GM12878 (cell line): Measurements from ENCODE around the gene SLC47A2. TPM values are rescaled to one million over a fixed set of nuclear protein-coding genes. Genes with fewer than 3 reads are reported as not detected.

Experiments used
- ATAC-seq: fragments of 200-7000 bp; cut with Tn5 transposase; 3 replicates; pipeline ENCODE4 v1.9.1; 2020; ENCODE audit warnings: mild to moderate bottlenecking, moderate library complexity
- BruUV-seq: library from RNA; stranded (reverse); fragments of 400-500 nt; replicated peaks from 2 replicates; lab custom pipeline; 2021; lab: Mats Ljungman, UMichigan
- CTCF ChIA-PET: fragments of 300-600 bp; sonication (Branson Sonifier 250); formaldehyde crosslinking; extraction: SDS; loops from one replicate; lab custom pipeline; 2021; ENCODE audit warnings: inconsistent platforms; lab: Yijun Ruan, JAX
- POLR2A ChIA-PET: fragments of 350-600 bp; formaldehyde crosslinking; extraction: SDS; loops from one replicate; lab custom pipeline; 2021; ENCODE audit warnings: inconsistent platforms; lab: Charles Lee
- RAD21 ChIA-PET: fragments of 300-600 bp; sonication (Branson Sonifier 250); formaldehyde crosslinking; loops from one replicate; lab custom pipeline; 2023; ENCODE audit warnings: antibody characterized with exemption; ENCODE audit not compliant: unreplicated experiment; lab: Charles Lee
- SMC1A ChIA-PET: fragments of 300-600 bp; sonication (Branson Sonifier 250); formaldehyde crosslinking; loops from one replicate; lab custom pipeline; 2023; ENCODE audit not compliant: unreplicated experiment, uncharacterized antibody; lab: Charles Lee
- DNase-seq: peaks from one replicate; pipeline ENCODE4 v3.0.0-alpha.2; 2011; ENCODE audit warnings: low read depth, low spot score
- FAIRE-seq: peaks from 3 replicates; lab custom pipeline; 2011; peaks lifted over from hg19 to GRCh38; lab: Jason Lieb, UNC
- H2AFZ ChIP-seq: 2 replicates; pipeline ENCODE4 v1.6.0; 2011; ENCODE audit warnings: low read depth, low read length, control low read depth; ENCODE audit not compliant: control insufficient read depth
- H3K27ac ChIP-seq: 2 replicates; pipeline ENCODE4 v1.5.1; 2011; ENCODE audit warnings: control low read depth; ENCODE audit not compliant: control insufficient read depth, insufficient read depth
- H3K27me3 ChIP-seq, 2 experiments: replicated peaks in 1 of 2; 2 replicates each; pipeline versions ENCODE4 v1.6.0 to v1.6.1; 2011; ENCODE audit warnings: low read length in 1 of 2; ENCODE audit not compliant: control insufficient read depth in 2 of 2, insufficient read depth in 2 of 2
- H3K36me3 ChIP-seq, 2 experiments: 2 replicates each; pipeline ENCODE4 v1.5.1; 2011; ENCODE audit warnings: low read length in 1 of 2; ENCODE audit not compliant: control insufficient read depth in 2 of 2, insufficient read depth in 2 of 2
- H3K4me1 ChIP-seq: 2 replicates; pipeline ENCODE4 v1.6.1; 2011; ENCODE audit warnings: mild to moderate bottlenecking, low read length, moderate library complexity, mixed read lengths; ENCODE audit not compliant: control insufficient read depth, insufficient read depth
- H3K4me2 ChIP-seq: 2 replicates; pipeline ENCODE4 v1.6.0; 2011; ENCODE audit warnings: control low read depth; ENCODE audit not compliant: control insufficient read depth, insufficient read depth
- H3K4me3 ChIP-seq: fragments of 200-600 bp; sonication (generic); 2 replicates; pipeline ENCODE4 v1.5.1; 2016
- H3K79me2 ChIP-seq: 2 replicates; pipeline ENCODE4 v1.6.0; 2011; ENCODE audit warnings: low read length; ENCODE audit not compliant: control insufficient read depth, insufficient read depth
- H3K9ac ChIP-seq: 2 replicates; pipeline ENCODE4 v1.8.0; 2011; ENCODE audit warnings: low read length, control low read depth, mixed read lengths; ENCODE audit not compliant: control insufficient read depth, insufficient read depth
- H3K9me3 ChIP-seq: replicated peaks from 3 replicates; pipeline ENCODE4 v1.5.1; 2011; ENCODE audit warnings: mild to moderate bottlenecking, low read length; ENCODE audit not compliant: control insufficient read depth, insufficient read depth
- H4K20me1 ChIP-seq: 2 replicates; pipeline ENCODE4 v1.6.0; 2011; ENCODE audit not compliant: control insufficient read depth, insufficient read depth
- EED ChIP-seq: sonication (generic); IDR thresholded peaks from 2 replicates; pipeline ENCODE4 v1.6.1; 2016; ENCODE audit warnings: antibody characterized with exemption, low read depth
- EGR1 ChIP-seq, 2 experiments: IDR thresholded peaks; 1 replicate in 1 of 2; 2 replicates in 1 of 2; pipeline ENCODE4 v1.6.1; 2011 to 2012; ENCODE audit warnings: low read depth in 2 of 2, low read length in 2 of 2, borderline replicate concordance in 1 of 2, mild to moderate bottlenecking in 1 of 2, moderate library complexity in 1 of 2
- EZH2 ChIP-seq: IDR thresholded peaks from 2 replicates; pipeline ENCODE4 v1.6.1; 2012; ENCODE audit warnings: low read depth, mild to moderate bottlenecking, control low read depth, inconsistent platforms, low read length, borderline replicate concordance; ENCODE audit not compliant: control insufficient read depth
- GABPA ChIP-seq: IDR thresholded peaks from 2 replicates; pipeline ENCODE4 v1.6.1; 2014; ENCODE audit warnings: antibody characterized with exemption, low read depth, mild to moderate bottlenecking, inconsistent platforms
- HDAC6 ChIP-seq: fragments of 200-600 bp; sonication (generic); IDR thresholded peaks from one replicate; pipeline ENCODE4 v1.8.0; 2017; ENCODE audit warnings: antibody characterized with exemption; ENCODE audit not compliant: unreplicated experiment
- LARP7 ChIP-seq: fragments of 450-650 bp; IDR thresholded peaks from 2 replicates; pipeline ENCODE4 v1.6.1; 2017; ENCODE audit warnings: mild to moderate bottlenecking
- MTA3 ChIP-seq: IDR thresholded peaks from 2 replicates; pipeline ENCODE4 v1.6.1; 2012; ENCODE audit warnings: low read length, inconsistent platforms, borderline replicate concordance
- MXI1 ChIP-seq: fragments of 150-350 bp; IDR thresholded peaks from 2 replicates; pipeline ENCODE4 v1.6.1; 2011; ENCODE audit warnings: low read depth, mild to moderate bottlenecking, inconsistent platforms, low read length, improper control_type of control experiment
- PAX5 ChIP-seq: IDR thresholded peaks from 2 replicates; pipeline ENCODE4 v1.6.1; 2011; ENCODE audit warnings: low read depth, low read length, borderline replicate concordance
- POLR2AphosphoS2 ChIP-seq: IDR thresholded peaks from 2 replicates; pipeline ENCODE4 v1.6.1; 2011; ENCODE audit warnings: low read depth, mild to moderate bottlenecking, low read length, improper control_type of control experiment, moderate library complexity
- POLR2AphosphoS5 ChIP-seq: IDR thresholded peaks from 2 replicates; pipeline ENCODE4 v1.6.1; 2011; ENCODE audit warnings: mild to moderate bottlenecking, low read length, inconsistent platforms
- RCOR1 ChIP-seq: conservative IDR thresholded peaks from 2 replicates; pipeline ENCODE4 v1.6.1; 2012; ENCODE audit warnings: low read depth, low read length, improper control_type of control experiment
- TCF3 ChIP-seq: IDR thresholded peaks from 2 replicates; pipeline ENCODE4 v1.6.1; 2012; ENCODE audit warnings: low read depth, mild to moderate bottlenecking, low read length, borderline replicate concordance; ENCODE audit not compliant: insufficient read depth
- WGBS: methylation state at CpG from one replicate; pipeline ENCODE4 v1.1.6; 2016; ENCODE audit warnings: low lambda C conversion rate; ENCODE audit not compliant: insufficient replicate concordance, insufficient coverage; ENCODE audit errors: missing lambda C conversion rate; 5-methylcytosine and 5-hydroxymethylcytosine counted together
- in situ Hi-C: fragments of 300-500 bp; cut with MboI; formaldehyde crosslinking; loops from 9 replicates; pipeline ENCODE4 v1.14.3; 2018; ENCODE audit warnings: mixed read lengths
- intact Hi-C: fragments of 100-400 bp; cut with micrococcal nuclease; formaldehyde crosslinking; loops from one replicate; pipeline ENCODE4 v1.14.2; 2022; ENCODE audit not compliant: unreplicated experiment
- polyA plus RNA-seq, 11 experiments: library from polyadenylated mRNA; depleted of rRNA in 4 of 11; unstranded in 6 of 11; stranded (reverse) in 5 of 11; fragments of >200 nt; fragmentation: Nextera tagmentation in 4 of 11; fragmentation: Illumina TruSeq in 1 of 11; extraction: Ambion mirVana in 4 of 11; extraction: Trizol in 1 of 11; gene quantifications; 1 replicate in 1 of 11; 2 replicates in 10 of 11; pipeline versions ENCODE4 v1.2.1 to v1.2.3, GENCODE V29; 2011 to 2016; ENCODE audit warnings: inconsistent platforms in 2 of 11, missing spikeins in 2 of 11, low read depth in 1 of 11
- total RNA-seq, 4 experiments: library from RNA; depleted of rRNA in 3 of 4; stranded (reverse); fragments of >200 nt in 3 of 4; fragmentation: Illumina TruSeq in 1 of 4; extraction: Trizol in 1 of 4; gene quantifications; 2 replicates each; pipeline versions ENCODE4 v1.2.1 to v1.2.3, GENCODE V29; 2013 to 2021
- TF ChIP-seq, protein P1 (sequence below): fragments of 450-650 bp; IDR thresholded peaks from 2 replicates; pipeline ENCODE4 v1.6.1; 2016; ENCODE audit warnings: mild to moderate bottlenecking
- TF ChIP-seq, protein P2 (sequence below): fragments of 450-650 bp; IDR thresholded peaks from 2 replicates; pipeline ENCODE4 v1.6.1; 2018; ENCODE audit warnings: borderline replicate concordance, mild to moderate bottlenecking; ENCODE audit not compliant: partially characterized antibody
- TF ChIP-seq, protein P3 (sequence below): IDR thresholded peaks from 2 replicates; pipeline ENCODE4 v1.6.1; 2012; ENCODE audit warnings: improper control_type of control experiment, low read depth, low read length; ENCODE audit not compliant: insufficient replicate concordance

The SLC47A2 gene
- total and polyA plus RNA-seq, 10 of the 15 experiments (the other 5 are each of a cell fraction or from before 2014, with no cell fraction given): not detected

DNA sequence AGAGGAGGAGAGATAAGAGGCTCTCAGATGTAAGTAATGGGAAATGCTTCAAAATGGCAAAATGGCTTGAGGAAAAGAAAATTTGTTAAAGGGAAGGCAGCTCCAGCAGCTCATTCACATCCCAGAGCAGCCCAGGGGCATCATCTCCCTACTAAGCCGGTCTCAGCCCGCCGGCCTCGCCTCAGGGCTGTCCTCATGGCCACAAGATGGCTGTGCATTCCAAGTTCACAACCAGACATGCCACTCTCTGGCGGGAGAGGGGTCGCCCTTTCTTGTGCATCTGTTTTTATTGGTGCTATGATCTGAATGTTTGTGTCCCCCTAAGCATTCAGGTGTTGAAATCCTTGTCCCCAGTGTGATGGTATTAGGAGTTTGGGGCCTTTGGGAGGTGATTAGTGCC lies 13.5 kb upstream of the SLC47A2 start:
- no peaks in the 10 kb centered on the region for H3K4me1 ChIP-seq
- no peaks in the 10 kb centered on the region for H3K79me2 ChIP-seq
- no peak overlapping the region for H2AFZ ChIP-seq
- ChIA-PET SMC1A (no interaction called here), RAD21 (no interaction called here), POLR2A (no interaction called here), CTCF (no interaction called here)
- H3K4me2 ChIP-seq: no peak overlapping the region
- H3K9me3 ChIP-seq: no peaks in the 10 kb centered on the region
- no peak overlapping the region for H3K4me3 ChIP-seq
- peaks cover 0 to 2% of the 10 kb centered on the region in 2 experiments; a peak in 1 of 4 replicates for H3K27me3 ChIP-seq
- H3K27ac ChIP-seq: no peak overlapping the region
- 35% methylated on average over 6 of the region's 6 CpGs for WGBS
- intact Hi-C loops (no loop called here), in situ Hi-C loops (no loop called here)
- FAIRE-seq (no peak), DNase-seq (no peak), ATAC-seq (no peak)
- no peaks in the 10 kb centered on the region for H4K20me1 ChIP-seq
- no peak overlapping the region for H3K9ac ChIP-seq
- no peaks in the 10 kb centered on the region for H3K36me3 ChIP-seq
- no TSS peak for BruUV-seq
- TF ChIP-seq MXI1 (no peak), GABPA (no peak), HDAC6 (no peak), MTA3 (no peak), LARP7 (no peak), EZH2 (no peak), EED (no peak), POLR2AphosphoS5 (no peak), POLR2AphosphoS2 (no peak), TCF3 (no peak), PAX5 (no peak), EGR1 (IDR thresholded peaks at IDR 0.05; ENCODE audit: borderline replicate concordance in 1 of 2, low read depth in 2 of 2, low read length in 2 of 2) (no peak), RCOR1 (no peak)
- TF ChIP-seq, protein P1, sequence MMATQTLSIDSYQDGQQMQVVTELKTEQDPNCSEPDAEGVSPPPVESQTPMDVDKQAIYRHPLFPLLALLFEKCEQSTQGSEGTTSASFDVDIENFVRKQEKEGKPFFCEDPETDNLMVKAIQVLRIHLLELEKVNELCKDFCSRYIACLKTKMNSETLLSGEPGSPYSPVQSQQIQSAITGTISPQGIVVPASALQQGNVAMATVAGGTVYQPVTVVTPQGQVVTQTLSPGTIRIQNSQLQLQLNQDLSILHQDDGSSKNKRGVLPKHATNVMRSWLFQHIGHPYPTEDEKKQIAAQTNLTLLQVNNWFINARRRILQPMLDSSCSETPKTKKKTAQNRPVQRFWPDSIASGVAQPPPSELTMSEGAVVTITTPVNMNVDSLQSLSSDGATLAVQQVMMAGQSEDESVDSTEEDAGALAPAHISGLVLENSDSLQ: no peak
- TF ChIP-seq, protein P2, sequence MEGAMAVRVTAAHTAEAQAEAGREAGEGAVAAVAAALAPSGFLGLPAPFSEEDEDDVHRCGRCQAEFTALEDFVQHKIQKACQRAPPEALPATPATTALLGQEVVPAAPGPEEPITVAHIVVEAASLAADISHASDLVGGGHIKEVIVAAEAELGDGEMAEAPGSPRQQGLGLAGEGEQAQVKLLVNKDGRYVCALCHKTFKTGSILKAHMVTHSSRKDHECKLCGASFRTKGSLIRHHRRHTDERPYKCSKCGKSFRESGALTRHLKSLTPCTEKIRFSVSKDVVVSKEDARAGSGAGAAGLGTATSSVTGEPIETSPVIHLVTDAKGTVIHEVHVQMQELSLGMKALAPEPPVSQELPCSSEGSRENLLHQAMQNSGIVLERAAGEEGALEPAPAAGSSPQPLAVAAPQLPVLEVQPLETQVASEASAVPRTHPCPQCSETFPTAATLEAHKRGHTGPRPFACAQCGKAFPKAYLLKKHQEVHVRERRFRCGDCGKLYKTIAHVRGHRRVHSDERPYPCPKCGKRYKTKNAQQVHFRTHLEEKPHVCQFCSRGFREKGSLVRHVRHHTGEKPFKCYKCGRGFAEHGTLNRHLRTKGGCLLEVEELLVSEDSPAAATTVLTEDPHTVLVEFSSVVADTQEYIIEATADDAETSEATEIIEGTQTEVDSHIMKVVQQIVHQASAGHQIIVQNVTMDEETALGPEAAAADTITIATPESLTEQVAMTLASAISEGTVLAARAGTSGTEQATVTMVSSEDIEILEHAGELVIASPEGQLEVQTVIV: no peak
- TF ChIP-seq, protein P3, sequence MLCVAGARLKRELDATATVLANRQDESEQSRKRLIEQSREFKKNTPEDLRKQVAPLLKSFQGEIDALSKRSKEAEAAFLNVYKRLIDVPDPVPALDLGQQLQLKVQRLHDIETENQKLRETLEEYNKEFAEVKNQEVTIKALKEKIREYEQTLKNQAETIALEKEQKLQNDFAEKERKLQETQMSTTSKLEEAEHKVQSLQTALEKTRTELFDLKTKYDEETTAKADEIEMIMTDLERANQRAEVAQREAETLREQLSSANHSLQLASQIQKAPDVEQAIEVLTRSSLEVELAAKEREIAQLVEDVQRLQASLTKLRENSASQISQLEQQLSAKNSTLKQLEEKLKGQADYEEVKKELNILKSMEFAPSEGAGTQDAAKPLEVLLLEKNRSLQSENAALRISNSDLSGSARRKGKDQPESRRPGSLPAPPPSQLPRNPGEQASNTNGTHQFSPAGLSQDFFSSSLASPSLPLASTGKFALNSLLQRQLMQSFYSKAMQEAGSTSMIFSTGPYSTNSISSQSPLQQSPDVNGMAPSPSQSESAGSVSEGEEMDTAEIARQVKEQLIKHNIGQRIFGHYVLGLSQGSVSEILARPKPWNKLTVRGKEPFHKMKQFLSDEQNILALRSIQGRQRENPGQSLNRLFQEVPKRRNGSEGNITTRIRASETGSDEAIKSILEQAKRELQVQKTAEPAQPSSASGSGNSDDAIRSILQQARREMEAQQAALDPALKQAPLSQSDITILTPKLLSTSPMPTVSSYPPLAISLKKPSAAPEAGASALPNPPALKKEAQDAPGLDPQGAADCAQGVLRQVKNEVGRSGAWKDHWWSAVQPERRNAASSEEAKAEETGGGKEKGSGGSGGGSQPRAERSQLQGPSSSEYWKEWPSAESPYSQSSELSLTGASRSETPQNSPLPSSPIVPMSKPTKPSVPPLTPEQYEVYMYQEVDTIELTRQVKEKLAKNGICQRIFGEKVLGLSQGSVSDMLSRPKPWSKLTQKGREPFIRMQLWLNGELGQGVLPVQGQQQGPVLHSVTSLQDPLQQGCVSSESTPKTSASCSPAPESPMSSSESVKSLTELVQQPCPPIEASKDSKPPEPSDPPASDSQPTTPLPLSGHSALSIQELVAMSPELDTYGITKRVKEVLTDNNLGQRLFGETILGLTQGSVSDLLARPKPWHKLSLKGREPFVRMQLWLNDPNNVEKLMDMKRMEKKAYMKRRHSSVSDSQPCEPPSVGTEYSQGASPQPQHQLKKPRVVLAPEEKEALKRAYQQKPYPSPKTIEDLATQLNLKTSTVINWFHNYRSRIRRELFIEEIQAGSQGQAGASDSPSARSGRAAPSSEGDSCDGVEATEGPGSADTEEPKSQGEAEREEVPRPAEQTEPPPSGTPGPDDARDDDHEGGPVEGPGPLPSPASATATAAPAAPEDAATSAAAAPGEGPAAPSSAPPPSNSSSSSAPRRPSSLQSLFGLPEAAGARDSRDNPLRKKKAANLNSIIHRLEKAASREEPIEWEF: no peak
